Measurements from ENCODE around the gene AGAP1. TPM values are rescaled to one million over a fixed set of nuclear protein-coding genes. Genes with fewer than 3 reads are reported as not detected.

Gene AGAP1
- total and polyA plus RNA-seq, 4 donors: 2.0 to 8.5 (median 5.4) TPM

DNA sequence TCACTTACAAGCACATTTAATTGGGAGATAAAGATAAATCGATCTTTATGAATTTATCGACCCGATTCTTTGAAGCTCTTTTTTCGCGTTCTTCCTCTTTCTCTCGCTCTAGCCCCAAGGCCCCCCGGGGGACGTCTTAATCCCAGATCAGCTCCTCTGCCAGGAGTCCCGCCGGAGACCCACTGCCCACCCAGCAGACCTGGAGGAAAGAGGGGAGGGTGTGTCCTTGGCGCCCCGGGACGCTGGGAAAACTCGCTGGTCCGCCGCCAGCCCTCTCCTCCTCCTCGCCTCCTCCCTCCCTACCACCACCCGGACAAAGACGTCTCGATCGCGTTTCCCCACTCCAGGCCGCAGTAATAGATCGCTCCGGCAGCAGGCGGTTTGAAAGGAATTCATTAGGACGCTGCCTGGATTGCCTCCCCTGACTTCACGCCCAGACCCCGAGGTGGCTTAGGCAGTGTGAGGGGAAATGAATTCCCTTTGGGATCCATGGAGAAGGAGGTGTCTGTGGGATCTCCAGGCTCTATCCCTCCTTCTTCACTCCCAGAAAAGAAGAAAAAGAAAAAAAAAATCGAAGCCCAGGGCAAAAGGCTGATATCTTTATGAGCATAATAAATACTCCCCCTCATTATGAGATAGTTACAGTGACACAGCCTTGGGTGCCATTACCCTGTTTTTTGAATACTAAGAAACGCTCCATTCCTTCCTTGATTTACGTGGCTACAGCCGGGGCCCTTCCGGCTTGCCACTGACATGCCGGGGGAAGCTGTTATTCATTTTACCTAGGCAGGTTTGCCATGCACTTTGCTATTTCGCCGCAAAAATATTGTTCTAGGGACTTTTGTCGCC lies 676.1 kb downstream of the AGAP1 start:
- TF ChIP-seq, protein P1, sequence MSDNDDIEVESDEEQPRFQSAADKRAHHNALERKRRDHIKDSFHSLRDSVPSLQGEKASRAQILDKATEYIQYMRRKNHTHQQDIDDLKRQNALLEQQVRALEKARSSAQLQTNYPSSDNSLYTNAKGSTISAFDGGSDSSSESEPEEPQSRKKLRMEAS (IDR thresholded peaks at IDR 0.05): no peak
- TF ChIP-seq FOXA2 (IDR thresholded peaks at IDR 0.05) (no peak), FOXA1 (IDR thresholded peaks at IDR 0.05) (no peak), YY1 (IDR thresholded peaks at IDR 0.05) (no peak), GABPA (IDR thresholded peaks at IDR 0.05 in 1 of 2, conservative IDR thresholded peaks at IDR 0.05 in 1 of 2) (no peak), RAD21 (IDR thresholded peaks at IDR 0.05) (no peak), NR2F2 (IDR thresholded peaks at IDR 0.05) (no peak), SP1 (IDR thresholded peaks at IDR 0.05) (no peak), JUND (IDR thresholded peaks at IDR 0.05) (no peak), HNF4G (IDR thresholded peaks at IDR 0.05) (no peak), TAF1 (conservative IDR thresholded peaks at IDR 0.05) (no peak), EGR1 (IDR thresholded peaks at IDR 0.05; ENCODE audit: low read depth in 2 of 2) (no peak), HNF4A (conservative IDR thresholded peaks at IDR 0.05) (no peak), RXRA (IDR thresholded peaks at IDR 0.05) (no peak)
- TF ChIP-seq, protein P2, sequence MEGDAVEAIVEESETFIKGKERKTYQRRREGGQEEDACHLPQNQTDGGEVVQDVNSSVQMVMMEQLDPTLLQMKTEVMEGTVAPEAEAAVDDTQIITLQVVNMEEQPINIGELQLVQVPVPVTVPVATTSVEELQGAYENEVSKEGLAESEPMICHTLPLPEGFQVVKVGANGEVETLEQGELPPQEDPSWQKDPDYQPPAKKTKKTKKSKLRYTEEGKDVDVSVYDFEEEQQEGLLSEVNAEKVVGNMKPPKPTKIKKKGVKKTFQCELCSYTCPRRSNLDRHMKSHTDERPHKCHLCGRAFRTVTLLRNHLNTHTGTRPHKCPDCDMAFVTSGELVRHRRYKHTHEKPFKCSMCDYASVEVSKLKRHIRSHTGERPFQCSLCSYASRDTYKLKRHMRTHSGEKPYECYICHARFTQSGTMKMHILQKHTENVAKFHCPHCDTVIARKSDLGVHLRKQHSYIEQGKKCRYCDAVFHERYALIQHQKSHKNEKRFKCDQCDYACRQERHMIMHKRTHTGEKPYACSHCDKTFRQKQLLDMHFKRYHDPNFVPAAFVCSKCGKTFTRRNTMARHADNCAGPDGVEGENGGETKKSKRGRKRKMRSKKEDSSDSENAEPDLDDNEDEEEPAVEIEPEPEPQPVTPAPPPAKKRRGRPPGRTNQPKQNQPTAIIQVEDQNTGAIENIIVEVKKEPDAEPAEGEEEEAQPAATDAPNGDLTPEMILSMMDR (IDR thresholded peaks at IDR 0.05; ENCODE audit: low read depth, low read length, missing input control): no peak
- TF ChIP-seq, protein P3, sequence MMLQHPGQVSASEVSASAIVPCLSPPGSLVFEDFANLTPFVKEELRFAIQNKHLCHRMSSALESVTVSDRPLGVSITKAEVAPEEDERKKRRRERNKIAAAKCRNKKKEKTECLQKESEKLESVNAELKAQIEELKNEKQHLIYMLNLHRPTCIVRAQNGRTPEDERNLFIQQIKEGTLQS (IDR thresholded peaks at IDR 0.05): no peak

DNA sequence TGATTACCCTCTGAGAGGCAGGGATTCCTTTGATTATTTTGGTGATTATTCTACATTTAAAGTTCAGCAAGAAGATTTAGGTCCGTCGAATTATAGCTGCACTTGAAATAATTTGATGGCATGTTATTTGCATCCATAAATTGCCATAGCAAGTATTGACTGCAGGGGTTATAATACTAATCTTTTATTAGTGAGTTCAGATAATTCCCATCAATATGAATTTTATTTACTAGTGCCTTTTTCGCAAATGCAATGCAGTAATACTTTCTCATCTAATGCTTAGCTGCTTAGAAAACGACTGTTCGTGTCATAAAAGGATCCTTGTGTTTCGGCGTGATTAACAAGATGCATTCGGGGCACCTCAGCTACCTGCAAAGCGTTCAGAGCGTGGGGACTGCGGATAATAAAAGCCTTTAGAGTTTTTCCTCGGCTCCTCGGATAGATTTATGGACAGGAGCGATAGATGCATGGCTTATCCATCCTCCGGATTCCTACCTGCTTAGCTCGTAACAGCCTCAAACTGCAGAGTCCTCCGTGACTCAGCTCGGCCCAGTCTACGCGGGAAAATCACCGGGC lies 676.8 kb downstream of the AGAP1 start:
- H3K9me3 ChIP-seq (ENCODE audit: control insufficient read depth in 4 of 4, low read length in 3 of 4): no peaks in the 10 kb centered on the region
- peaks cover 12 to 32% (median 20%) of the 10 kb centered on the region in 4 donors for H3K4me1 ChIP-seq (ENCODE audit: control insufficient read depth in 4 of 4, insufficient read depth in 4 of 4, low read length in 3 of 4)
- peaks cover 0 to 39% (median 28%) of the 10 kb centered on the region in 4 donors for H3K27me3 ChIP-seq (ENCODE audit: control insufficient read depth in 4 of 4, insufficient read depth in 4 of 4, low read length in 3 of 4)
- no peak overlapping the region for H3K27ac ChIP-seq (ENCODE audit: low read depth in 1 of 2, low read length in 2 of 2)
- TF ChIP-seq HNF4A (conservative IDR thresholded peaks at IDR 0.05) (no peak), FOXA2 (IDR thresholded peaks at IDR 0.05) (no peak), EGR1 (IDR thresholded peaks at IDR 0.05; ENCODE audit: low read depth in 2 of 2) (no peak), YY1 (IDR thresholded peaks at IDR 0.05) (no peak), RXRA (IDR thresholded peaks at IDR 0.05) (no peak), TAF1 (conservative IDR thresholded peaks at IDR 0.05) (no peak), JUND (IDR thresholded peaks at IDR 0.05) (no peak), GABPA (IDR thresholded peaks at IDR 0.05 in 1 of 2, conservative IDR thresholded peaks at IDR 0.05 in 1 of 2) (no peak), RAD21 (IDR thresholded peaks at IDR 0.05) (no peak), HNF4G (IDR thresholded peaks at IDR 0.05) (no peak), NR2F2 (IDR thresholded peaks at IDR 0.05) (no peak)
- TF ChIP-seq, protein P1 (IDR thresholded peaks at IDR 0.05): no peak
- TF ChIP-seq, protein P3 (IDR thresholded peaks at IDR 0.05): no peak
- TF ChIP-seq, protein P4, sequence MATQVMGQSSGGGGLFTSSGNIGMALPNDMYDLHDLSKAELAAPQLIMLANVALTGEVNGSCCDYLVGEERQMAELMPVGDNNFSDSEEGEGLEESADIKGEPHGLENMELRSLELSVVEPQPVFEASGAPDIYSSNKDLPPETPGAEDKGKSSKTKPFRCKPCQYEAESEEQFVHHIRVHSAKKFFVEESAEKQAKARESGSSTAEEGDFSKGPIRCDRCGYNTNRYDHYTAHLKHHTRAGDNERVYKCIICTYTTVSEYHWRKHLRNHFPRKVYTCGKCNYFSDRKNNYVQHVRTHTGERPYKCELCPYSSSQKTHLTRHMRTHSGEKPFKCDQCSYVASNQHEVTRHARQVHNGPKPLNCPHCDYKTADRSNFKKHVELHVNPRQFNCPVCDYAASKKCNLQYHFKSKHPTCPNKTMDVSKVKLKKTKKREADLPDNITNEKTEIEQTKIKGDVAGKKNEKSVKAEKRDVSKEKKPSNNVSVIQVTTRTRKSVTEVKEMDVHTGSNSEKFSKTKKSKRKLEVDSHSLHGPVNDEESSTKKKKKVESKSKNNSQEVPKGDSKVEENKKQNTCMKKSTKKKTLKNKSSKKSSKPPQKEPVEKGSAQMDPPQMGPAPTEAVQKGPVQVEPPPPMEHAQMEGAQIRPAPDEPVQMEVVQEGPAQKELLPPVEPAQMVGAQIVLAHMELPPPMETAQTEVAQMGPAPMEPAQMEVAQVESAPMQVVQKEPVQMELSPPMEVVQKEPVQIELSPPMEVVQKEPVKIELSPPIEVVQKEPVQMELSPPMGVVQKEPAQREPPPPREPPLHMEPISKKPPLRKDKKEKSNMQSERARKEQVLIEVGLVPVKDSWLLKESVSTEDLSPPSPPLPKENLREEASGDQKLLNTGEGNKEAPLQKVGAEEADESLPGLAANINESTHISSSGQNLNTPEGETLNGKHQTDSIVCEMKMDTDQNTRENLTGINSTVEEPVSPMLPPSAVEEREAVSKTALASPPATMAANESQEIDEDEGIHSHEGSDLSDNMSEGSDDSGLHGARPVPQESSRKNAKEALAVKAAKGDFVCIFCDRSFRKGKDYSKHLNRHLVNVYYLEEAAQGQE (IDR thresholded peaks at IDR 0.05): no peak
- TF ChIP-seq, protein P2 (IDR thresholded peaks at IDR 0.05; ENCODE audit: low read depth, low read length, missing input control): no peak
- 9% methylated on average over 21 of the region's 21 CpGs for WGBS
- no peak overlapping the region for H3K4me3 ChIP-seq (ENCODE audit: low read depth in 1 of 3, low read length in 3 of 3)
- no peak overlapping the region for H3K9ac ChIP-seq (ENCODE audit: low read depth in 1 of 2, low read length in 2 of 2)
- no peak for DNase-seq (ENCODE audit: low spot score)
- no peaks in the 10 kb centered on the region for H3K36me3 ChIP-seq (ENCODE audit: control insufficient read depth in 4 of 4, insufficient read depth in 3 of 4, low read depth in 1 of 4, low read length in 3 of 4)

More for the DNA sequence above, 676.1 kb downstream of the AGAP1 start:
- WGBS: 7% methylated on average over 38 of the region's 38 CpGs
- no peak overlapping the region for H3K4me3 ChIP-seq (ENCODE audit: low read depth in 1 of 3, low read length in 3 of 3)
- no peak for DNase-seq (ENCODE audit: low spot score)
- H3K36me3 ChIP-seq (ENCODE audit: control insufficient read depth in 4 of 4, insufficient read depth in 3 of 4, low read depth in 1 of 4, low read length in 3 of 4): no peaks in the 10 kb centered on the region
- peaks cover 12 to 32% (median 21%) of the 10 kb centered on the region in 4 donors for H3K4me1 ChIP-seq (ENCODE audit: control insufficient read depth in 4 of 4, insufficient read depth in 4 of 4, low read length in 3 of 4)
- H3K27me3 ChIP-seq (ENCODE audit: control insufficient read depth in 4 of 4, insufficient read depth in 4 of 4, low read length in 3 of 4): peaks cover 0 to 37% (median 28%) of the 10 kb centered on the region in 4 donors
- no peaks in the 10 kb centered on the region for H3K9me3 ChIP-seq (ENCODE audit: control insufficient read depth in 4 of 4, low read length in 3 of 4)
- H3K27ac ChIP-seq (ENCODE audit: low read depth in 1 of 2, low read length in 2 of 2): no peak overlapping the region
- no peak overlapping the region for H3K9ac ChIP-seq (ENCODE audit: low read depth in 1 of 2, low read length in 2 of 2)

Measured in liver (tissue), 9 donors.